BJ (cell line): Measurements from ENCODE around the gene DCAF11. TPM values are rescaled to one million over a fixed set of nuclear protein-coding genes. Genes with fewer than 3 reads are reported as not detected.

Experiments used
- CTCF ChIA-PET: fragments of 350-600 bp; formaldehyde crosslinking; extraction: SDS; loops from one replicate; lab custom pipeline; 2021; ENCODE audit warnings: antibody characterized with exemption, inconsistent platforms; lab: Yijun Ruan, JAX
- POLR2A ChIA-PET: fragments of 300-600 bp; sonication (Branson Sonifier 250); formaldehyde crosslinking; extraction: SDS; loops from one replicate; lab custom pipeline; 2021; ENCODE audit warnings: antibody characterized with exemption; lab: Charles Lee
- DNase-seq: peaks from one replicate; pipeline ENCODE4 v3.0.0-alpha.2; 2011; ENCODE audit warnings: low read depth
- H3K27me3 ChIP-seq: 2 replicates; pipeline ENCODE4 v1.6.0; 2011; ENCODE audit warnings: low read length; ENCODE audit not compliant: control insufficient read depth, insufficient read depth
- H3K36me3 ChIP-seq: 2 replicates; pipeline ENCODE4 v1.5.1; 2011; ENCODE audit warnings: low read length; ENCODE audit not compliant: control insufficient read depth, insufficient read depth
- H3K4me3 ChIP-seq: 2 replicates; pipeline ENCODE4 v1.5.1; 2011; ENCODE audit warnings: low read depth, mild to moderate bottlenecking, control low read depth, low read length
- CTCF ChIP-seq: IDR thresholded peaks from 2 replicates; pipeline ENCODE4 v1.5.1; 2011; ENCODE audit warnings: low read depth, mild to moderate bottlenecking, control low read depth, inconsistent platforms, low read length, moderate library complexity; ENCODE audit not compliant: insufficient read depth
- polyA plus RNA-seq: library from polyadenylated mRNA; depleted of rRNA; stranded (reverse); fragments of >200 nt; gene quantifications from 2 replicates; pipeline ENCODE4 v1.2.3, GENCODE V29; 2011

Gene DCAF11
- polyA plus RNA-seq, 1 experiment, result 50.0 TPM

DNA sequence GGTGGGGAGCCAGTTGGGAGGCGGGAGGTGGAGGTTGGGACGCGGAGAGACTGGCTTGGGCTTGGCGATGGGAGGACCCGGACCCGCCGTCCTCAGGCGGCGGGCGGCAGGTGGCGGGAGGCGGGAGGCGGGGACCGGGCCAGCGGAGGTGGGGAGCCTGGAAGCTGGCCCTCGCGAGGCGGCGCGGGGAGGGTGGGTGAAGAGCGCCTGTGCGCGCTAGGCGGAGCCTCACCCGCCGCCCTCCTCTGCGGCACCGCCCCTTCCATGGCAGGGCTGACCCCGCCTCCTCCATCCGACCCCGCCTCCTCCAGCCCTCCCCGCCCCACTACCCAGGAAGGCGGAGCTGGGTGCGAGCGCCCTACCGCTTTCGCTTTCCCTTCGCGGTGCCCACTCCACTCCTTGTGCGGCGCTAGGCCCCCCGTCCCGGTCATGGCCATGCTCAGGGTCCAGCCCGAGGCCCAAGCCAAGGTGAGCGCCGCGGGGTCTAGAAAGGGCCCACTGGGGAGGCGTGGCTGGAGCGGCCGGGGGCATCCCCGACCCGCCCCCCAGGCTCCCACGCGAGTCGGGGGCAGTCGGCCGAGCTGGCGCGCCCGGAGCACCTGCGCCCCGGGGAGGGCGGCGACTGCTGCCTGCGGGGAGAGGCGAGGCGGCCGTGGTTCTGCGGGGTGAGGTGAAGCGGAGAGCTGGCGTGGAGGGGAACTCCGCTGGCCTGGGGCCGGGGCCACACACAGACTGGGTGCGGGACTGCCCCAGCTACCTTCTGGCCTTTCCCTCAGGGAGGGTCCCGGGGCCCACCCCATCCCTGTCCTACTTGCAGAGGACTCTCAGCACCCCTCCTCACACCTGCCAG lies 21.5 kb downstream of the DCAF11 start, which contains the start of gene PSME1:
Gene PSME1 (plus strand): TSS at position 361 of the 850 bp plus-strand sequence. CDS start 69 bp downstream, at position 430.
- TF ChIP-seq CTCF, result no peak
- ChIA-PET POLR2A (interaction anchor here (0.6 to 1.3 kb wide), 4 partner anchors 10 to 774 kb away, joined by 3 to 6 read pairs (median 4); partner anchors contain the start of gene PSME2), CTCF (interaction anchor here (0.6 to 3.3 kb wide), 8 partner anchors 10 to 172 kb away, joined by 3 to 16 read pairs (median 3); partner anchors contain the start of genes CIDEB, IPO4 and IRF9)
- Histone ChIP-seq H3K27me3 (no peaks in the 10 kb centered on the region), H3K36me3 (peaks cover 20% of the 10 kb centered on the region), H3K4me3 (peak within 1 kb of the TSS; percentile 86)
- DNase-seq, result peak; percentile 32

DNA sequence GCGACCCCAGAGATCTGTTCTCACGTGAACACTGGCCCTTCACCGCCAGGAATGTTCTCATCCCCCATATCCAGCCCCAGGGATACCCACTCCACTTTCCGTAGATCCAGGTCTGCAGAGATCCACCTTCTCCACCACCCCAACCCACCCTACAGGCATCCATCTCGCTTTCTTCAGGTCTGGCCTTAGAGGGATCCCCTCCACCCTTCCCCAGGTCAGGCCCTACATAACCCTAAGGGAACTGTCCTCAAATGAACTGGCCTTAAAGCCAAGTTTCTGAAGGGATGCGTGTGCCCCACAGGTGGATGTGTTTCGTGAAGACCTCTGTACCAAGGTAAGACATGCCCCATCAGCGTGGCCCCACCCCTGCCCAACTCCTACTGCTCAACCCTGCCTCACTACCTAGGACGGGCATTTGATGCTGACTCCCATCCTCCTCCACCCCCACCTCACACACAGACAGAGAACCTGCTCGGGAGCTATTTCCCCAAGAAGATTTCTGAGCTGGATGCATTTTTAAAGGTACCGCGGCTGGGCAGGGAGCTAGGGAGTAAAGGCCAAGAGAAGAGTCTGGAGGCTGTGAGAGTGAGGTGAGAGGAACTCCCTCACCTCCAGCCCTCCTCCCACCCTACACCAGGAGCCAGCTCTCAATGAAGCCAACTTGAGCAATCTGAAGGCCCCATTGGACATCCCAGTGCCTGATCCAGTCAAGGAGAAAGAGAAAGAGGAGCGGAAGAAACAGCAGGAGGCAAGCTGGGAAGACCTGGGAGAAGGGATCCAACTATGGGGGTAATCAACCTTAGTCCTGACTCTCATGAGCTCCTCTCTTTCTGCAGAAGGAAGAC lies 22.3 kb downstream of the DCAF11 start:
- Histone ChIP-seq H3K36me3 (peaks cover 20% of the 10 kb centered on the region), H3K27me3 (no peaks in the 10 kb centered on the region), H3K4me3 (peak overlapping the region; percentile 86)
- POLR2A ChIA-PET, result interaction anchor here (0.6 to 1.3 kb wide), 2 partner anchors 10 to 43 kb away, joined by 3 to 6 read pairs; partner anchors contain the start of gene PSME2
- CTCF ChIA-PET, result interaction anchor here (0.8 to 3.3 kb wide), 4 partner anchors 11 to 28 kb away, joined by 3 to 16 read pairs (median 8); partner anchors contain the start of gene IRF9
- TF ChIP-seq CTCF, result no peak
- no peak for DNase-seq

DNA sequence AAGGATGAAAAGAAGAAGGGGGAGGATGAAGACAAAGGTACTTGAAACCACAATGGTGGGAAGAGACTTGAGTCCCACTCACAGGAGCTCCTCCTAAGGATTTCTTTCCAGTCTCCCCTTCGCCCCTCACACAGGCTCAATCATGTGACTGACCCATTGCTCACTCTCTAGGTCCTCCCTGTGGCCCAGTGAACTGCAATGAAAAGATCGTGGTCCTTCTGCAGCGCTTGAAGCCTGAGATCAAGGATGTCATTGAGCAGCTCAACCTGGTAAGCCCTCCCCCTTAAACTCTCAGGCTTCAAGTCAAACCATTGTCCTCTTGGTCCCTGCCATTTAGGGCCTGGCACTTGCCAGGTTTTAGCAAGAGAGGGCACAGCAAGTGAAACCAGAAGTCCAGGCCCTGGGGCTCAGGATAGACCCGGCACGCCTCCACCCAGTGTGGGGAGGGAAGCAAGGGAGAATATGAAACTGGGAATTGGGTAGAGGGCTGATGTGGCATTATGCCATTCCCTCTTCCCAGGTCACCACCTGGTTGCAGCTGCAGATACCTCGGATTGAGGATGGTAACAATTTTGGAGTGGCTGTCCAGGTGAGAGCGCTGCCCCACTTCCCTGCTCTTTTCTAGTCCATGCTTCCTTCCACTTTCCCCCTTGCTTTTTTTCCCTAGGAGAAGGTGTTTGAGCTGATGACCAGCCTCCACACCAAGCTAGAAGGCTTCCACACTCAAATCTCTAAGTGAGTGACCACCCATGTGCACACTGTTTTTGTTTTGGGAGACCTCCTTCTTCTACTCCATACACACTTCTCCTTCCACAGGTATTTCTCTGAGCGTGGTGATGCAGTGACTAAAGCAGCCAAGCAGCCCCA lies 23.2 kb downstream of the DCAF11 start:
- DNase-seq, result no peak
- H3K27me3 ChIP-seq, result no peaks in the 10 kb centered on the region
- CTCF ChIA-PET, result interaction anchor here (0.7 to 3.3 kb wide), 3 partner anchors 13 to 29 kb away, joined by 3 to 16 read pairs (median 13); partner anchors contain the start of gene IRF9
- POLR2A ChIA-PET, result no interaction called here
- TF ChIP-seq CTCF, result no peak
- peaks cover 20% of the 10 kb centered on the region for H3K36me3 ChIP-seq
- H3K4me3 ChIP-seq, result no peak overlapping the region

- ChIA-PET POLR2A (no interaction called here), CTCF (interaction anchor here (0.7 to 3.3 kb wide), 2 partner anchors 14 to 22 kb away, joined by 3 to 16 read pairs; partner anchors contain the start of gene IRF9)
- H3K36me3 ChIP-seq, result peaks cover 20% of the 10 kb centered on the region
- DNase-seq, result no peak
- H3K27me3 ChIP-seq, result no peaks in the 10 kb centered on the region
- no peak overlapping the region for H3K4me3 ChIP-seq
- TF ChIP-seq CTCF, result no peak
These were observed 24.1 kb downstream of the DCAF11 start for GRCh38 chr14:24138396-24139271.
